ENCODE data around the gene ROBO4.

The ROBO4 gene

GRCh38 chr11:124877910-124878758 lies 19.5 kb downstream of the ROBO4 start:
- Mint-ChIP-seq H3K27me3 (peaks cover 66 to 68% of the 10 kb centered on the region in 2 donors), H3K9me3 (no peaks in the 10 kb centered on the region), H3K4me1 (peaks cover 14 to 25% of the 10 kb centered on the region in 2 donors), H3K27ac (no peak overlapping the region), H3K4me3 (peak overlapping the region in 1 of 2 donors; percentile 47), H3K36me3 (no peaks in the 10 kb centered on the region)
- ATAC-seq (replicated peaks) (no peak), DNase-seq (no peak)

DNA sequence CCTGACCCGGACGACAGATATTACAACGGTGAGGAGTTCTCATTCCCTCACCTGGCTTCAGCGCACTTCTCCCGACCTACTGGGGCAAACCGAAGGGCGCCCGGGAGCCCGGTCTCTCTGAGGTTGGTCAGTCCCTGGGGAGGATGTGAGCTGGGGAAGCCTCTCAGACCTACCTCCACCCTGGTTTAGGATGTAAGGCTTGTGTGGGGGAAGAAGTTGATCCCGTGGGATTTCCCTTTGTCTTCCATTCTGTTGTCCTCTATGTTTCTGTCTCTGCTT lies 20.1 kb downstream of the ROBO4 start:
- DNase-seq (no peak), ATAC-seq (replicated peaks) (no peak)
- Mint-ChIP-seq H3K4me1 (peaks cover 14 to 25% of the 10 kb centered on the region in 2 donors), H3K27me3 (peaks cover 72 to 74% of the 10 kb centered on the region in 2 donors), H3K4me3 (peak overlapping the region; percentile 83 to 86), H3K27ac (no peak overlapping the region), H3K9me3 (no peaks in the 10 kb centered on the region), H3K36me3 (no peaks in the 10 kb centered on the region)

DNA sequence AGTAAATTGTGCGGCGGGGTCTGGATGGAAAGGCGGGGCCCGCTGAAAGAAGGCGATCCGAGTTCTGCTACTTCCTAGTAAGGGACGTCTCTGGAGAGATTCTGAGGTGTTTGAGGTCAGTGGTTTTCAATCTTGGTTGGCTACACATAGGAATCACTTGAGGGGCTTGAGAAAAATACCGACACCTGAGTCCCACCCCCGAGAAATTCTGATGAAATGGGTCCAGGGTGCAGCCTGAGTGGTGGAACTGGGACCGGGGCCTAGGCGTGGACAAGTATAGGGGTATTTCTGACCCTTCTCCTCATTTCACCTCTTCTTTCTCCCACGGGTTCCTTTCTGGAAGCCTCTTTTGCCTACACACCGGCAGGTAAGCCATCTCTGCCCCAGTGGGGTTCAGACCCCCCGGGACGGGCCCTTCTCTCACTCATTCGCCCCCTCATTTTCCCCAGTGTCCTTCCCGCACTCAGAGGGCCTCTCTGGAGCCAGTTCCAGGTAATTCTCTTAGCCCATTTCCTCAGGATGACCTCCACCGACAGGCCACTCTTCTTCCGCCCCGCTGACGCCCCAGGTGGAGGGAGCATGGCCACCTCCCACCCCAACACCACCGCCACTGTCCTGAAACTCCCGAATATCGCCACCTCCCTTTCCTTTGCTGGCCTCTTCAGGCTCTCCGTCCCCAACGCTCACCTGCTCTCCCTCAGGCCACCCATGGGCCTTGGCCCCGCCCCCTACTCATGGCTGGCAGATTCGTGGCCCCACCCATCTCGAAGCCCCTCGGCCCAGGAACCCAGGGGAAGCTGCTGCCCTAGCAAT lies 20.6 kb downstream of the ROBO4 start:
- ATAC-seq (replicated peaks) (no peak), DNase-seq (no peak)
- Mint-ChIP-seq H3K27me3 (peaks cover 77 to 79% of the 10 kb centered on the region in 2 donors), H3K27ac (peak overlapping the region; percentile 60), H3K4me1 (peaks cover 14 to 25% of the 10 kb centered on the region in 2 donors), H3K4me3 (peak overlapping the region; percentile 83 to 86), H3K9me3 (no peaks in the 10 kb centered on the region), H3K36me3 (no peaks in the 10 kb centered on the region)

DNA sequence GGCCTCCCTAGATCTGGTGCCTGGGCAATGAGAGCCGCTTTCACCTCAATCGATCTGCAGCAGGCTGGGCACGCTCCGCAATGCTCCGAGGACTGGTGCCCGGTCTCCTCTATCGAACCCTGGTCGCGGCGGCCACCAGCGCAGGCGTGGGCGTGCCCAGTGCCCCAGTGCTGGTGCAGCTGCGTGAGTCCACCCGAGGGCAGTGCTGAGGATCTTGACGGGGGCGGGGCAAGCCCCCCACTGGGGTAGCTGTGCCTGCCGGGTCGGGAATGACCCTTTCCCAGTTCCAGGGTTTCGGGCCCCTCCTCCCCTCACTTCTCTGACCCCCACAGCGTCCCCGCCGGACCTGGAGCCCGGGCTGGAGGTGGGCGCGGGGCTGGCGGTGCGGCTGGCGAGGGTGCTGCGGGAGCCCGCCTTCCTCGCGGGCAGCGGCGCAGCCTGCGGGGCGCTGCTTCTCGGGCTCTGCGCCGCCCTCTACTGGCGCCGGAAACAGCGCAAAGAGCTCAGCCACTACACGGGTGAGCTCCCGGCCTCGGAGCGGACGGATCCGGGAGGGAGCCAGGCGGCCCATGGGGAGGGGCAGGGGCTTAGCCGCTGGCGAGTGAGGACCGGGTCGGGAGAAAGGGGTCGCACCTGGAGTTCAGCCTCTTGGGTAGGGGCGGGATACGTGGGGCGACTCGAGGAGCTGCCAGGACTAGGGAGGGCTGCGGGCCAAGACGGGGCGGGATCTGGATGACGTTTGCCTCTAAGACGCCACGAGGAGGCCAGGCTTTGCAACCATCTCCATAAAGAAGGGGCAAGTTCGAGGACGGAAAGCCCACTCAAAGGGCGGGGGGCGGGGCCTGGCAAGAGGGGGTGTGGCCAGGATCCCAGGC lies 21.5 kb downstream of the ROBO4 start:
- H3K27me3 Mint-ChIP-seq = peaks cover 81 to 84% of the 10 kb centered on the region in 2 donors

DNA sequence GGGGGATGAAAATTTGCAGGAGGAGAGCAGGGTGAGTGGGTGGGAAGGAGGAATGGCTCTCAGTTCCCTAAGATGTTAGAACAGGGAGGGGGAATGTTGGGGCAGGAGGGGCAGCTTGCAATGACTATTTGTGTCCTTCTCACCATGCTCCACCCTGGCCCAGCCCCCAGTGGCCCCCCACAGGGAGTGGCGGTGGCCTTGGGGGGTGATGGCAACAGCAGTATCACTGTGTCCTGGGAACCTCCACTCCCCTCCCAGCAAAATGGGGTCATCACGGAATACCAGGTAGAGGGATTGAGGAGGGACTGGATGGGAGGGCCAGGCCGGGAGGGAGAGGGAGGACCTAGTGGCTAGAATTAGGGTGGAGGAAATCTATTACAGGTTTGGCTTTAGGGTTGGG lies 22.3 kb downstream of the ROBO4 start:
- Mint-ChIP-seq H3K4me3 (peak overlapping the region; percentile 61 to 65), H3K27ac (no peak overlapping the region), H3K27me3 (peaks cover 83 to 84% of the 10 kb centered on the region in 2 donors), H3K9me3 (no peaks in the 10 kb centered on the region), H3K4me1 (peaks cover 14 to 25% of the 10 kb centered on the region in 2 donors), H3K36me3 (no peaks in the 10 kb centered on the region)
- ATAC-seq (replicated peaks) = no peak
- DNase-seq = no peak

More for the DNA sequence above, 21.5 kb downstream of the ROBO4 start:
- peak overlapping the region; percentile 60 for H3K27ac Mint-ChIP-seq
- peaks cover 14 to 25% of the 10 kb centered on the region in 2 donors for H3K4me1 Mint-ChIP-seq
- H3K9me3 Mint-ChIP-seq = no peaks in the 10 kb centered on the region
- H3K36me3 Mint-ChIP-seq = no peaks in the 10 kb centered on the region
- peak overlapping the region; percentile 83 to 86 for H3K4me3 Mint-ChIP-seq
- DNase-seq (peak; percentile 70), ATAC-seq (replicated peaks) (peak; percentile 91 to 94)

DNA sequence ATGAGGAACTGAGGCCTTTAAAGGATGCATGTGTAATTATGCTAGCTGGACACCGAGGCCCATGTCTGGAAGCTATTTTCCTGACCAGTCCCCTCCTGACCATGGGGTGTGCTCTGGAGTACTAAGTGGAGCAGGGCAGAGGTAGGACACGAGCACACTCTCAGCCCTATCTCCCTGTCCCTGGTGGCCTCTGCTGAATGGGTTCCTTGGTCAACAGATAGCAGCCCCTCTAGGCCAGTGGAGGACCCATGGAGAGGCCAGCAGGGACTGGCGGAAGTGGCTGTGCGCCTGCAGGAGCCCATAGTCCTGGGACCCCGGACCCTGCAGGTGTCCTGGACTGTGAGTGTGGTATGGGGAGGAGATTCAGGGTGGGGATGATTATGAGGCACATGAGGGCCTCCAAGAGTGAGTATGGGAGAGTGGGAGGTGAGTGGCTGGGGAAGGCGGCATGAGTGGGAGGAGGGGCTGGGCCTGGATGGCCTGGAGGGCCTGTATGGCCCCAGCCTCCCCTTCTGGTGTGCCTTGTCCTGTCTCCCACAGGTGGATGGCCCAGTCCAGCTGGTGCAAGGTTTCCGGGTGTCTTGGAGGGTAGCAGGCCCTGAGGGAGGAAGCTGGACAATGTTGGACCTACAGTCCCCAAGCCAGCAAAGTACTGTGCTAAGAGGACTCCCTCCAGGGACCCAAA lies 23.0 kb downstream of the ROBO4 start:
- Mint-ChIP-seq H3K4me1 (peaks cover 16 to 25% of the 10 kb centered on the region in 2 donors), H3K4me3 (peak overlapping the region in 1 of 2 donors; percentile 8), H3K27me3 (peaks cover 85 to 86% of the 10 kb centered on the region in 2 donors), H3K27ac (no peak overlapping the region), H3K36me3 (no peaks in the 10 kb centered on the region), H3K9me3 (no peaks in the 10 kb centered on the region)
- ATAC-seq (replicated peaks) (no peak), DNase-seq (no peak)

DNA sequence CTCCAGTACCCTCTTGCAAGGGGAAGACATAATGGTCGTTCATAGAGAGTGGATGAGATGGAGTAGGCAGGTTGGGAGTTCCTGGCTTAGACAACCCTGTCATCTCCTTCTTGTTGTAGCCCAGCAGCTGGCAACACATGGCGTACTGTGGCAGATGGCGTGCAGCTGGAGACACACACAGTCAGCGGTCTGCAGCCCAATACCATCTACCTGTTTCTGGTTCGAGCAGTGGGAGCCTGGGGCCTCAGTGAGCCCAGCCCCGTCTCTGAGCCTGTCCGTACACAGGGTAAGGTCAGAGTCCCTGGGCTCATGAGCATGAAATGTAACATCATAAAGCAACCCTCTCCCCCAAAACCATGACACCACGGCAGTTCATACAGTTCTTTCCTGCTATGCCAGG lies 23.7 kb downstream of the ROBO4 start:
- no peaks in the 10 kb centered on the region for H3K36me3 Mint-ChIP-seq
- peaks cover 85 to 86% of the 10 kb centered on the region in 2 donors for H3K27me3 Mint-ChIP-seq
- H3K9me3 Mint-ChIP-seq = peaks cover 0 to 1% of the 10 kb centered on the region in 2 donors
- no peak for ATAC-seq (replicated peaks)
- H3K4me3 Mint-ChIP-seq = no peak overlapping the region
- DNase-seq = no peak
- no peak overlapping the region for H3K27ac Mint-ChIP-seq
- peaks cover 19 to 31% of the 10 kb centered on the region in 2 donors for H3K4me1 Mint-ChIP-seq

GRCh38 chr11:124872741-124873140 lies 24.9 kb downstream of the ROBO4 start:
- peaks cover 0 to 1% of the 10 kb centered on the region in 2 donors for H3K9me3 Mint-ChIP-seq
- no peak for DNase-seq
- H3K27me3 Mint-ChIP-seq = peaks cover 85 to 86% of the 10 kb centered on the region in 2 donors
- H3K27ac Mint-ChIP-seq = no peak overlapping the region
- H3K36me3 Mint-ChIP-seq = no peaks in the 10 kb centered on the region
- no peak for ATAC-seq (replicated peaks)
- peaks cover 22 to 41% of the 10 kb centered on the region in 2 donors for H3K4me1 Mint-ChIP-seq
- H3K4me3 Mint-ChIP-seq = no peak overlapping the region

DNA sequence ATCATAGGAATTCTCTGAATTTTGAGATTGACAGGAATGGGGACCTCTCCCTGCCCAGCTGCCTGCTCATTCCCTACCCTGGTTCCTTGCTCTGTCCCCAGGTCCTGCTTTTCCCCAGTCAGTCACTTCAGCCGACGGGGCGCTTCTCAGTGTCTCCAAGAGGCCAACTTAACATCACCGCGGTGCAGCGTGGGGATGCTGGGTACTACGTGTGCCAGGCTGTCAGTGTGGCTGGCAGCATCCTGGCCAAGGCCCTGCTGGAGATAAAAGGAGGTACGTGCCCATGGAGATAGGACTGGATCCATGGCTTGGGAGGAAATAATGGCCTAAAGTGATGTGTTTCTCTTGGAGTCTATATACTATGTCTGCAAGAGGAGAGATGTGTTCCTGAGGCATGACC lies 25.4 kb downstream of the ROBO4 start:
- peaks cover 85 to 86% of the 10 kb centered on the region in 2 donors for H3K27me3 Mint-ChIP-seq
- peaks cover 0 to 1% of the 10 kb centered on the region in 2 donors for H3K9me3 Mint-ChIP-seq
- H3K36me3 Mint-ChIP-seq = no peaks in the 10 kb centered on the region
- no peak overlapping the region for H3K27ac Mint-ChIP-seq
- DNase-seq (no peak), ATAC-seq (replicated peaks) (no peak)
- no peak overlapping the region for H3K4me3 Mint-ChIP-seq
- H3K4me1 Mint-ChIP-seq = peaks cover 19 to 41% of the 10 kb centered on the region in 2 donors

GRCh38 chr11:124870430-124870829 lies 27.2 kb downstream of the ROBO4 start:
- Mint-ChIP-seq H3K27me3 (peaks cover 90 to 91% of the 10 kb centered on the region in 2 donors), H3K9me3 (peaks cover 0 to 4% of the 10 kb centered on the region in 2 donors), H3K4me3 (no peak overlapping the region), H3K4me1 (peaks cover 19 to 40% of the 10 kb centered on the region in 2 donors), H3K36me3 (peaks cover 0 to 4% of the 10 kb centered on the region in 2 donors), H3K27ac (no peak overlapping the region)
- no peak for ATAC-seq (replicated peaks)
- no peak for DNase-seq

- H3K27me3 Mint-ChIP-seq = peaks cover 85 to 88% of the 10 kb centered on the region in 2 donors
- DNase-seq = no peak
- H3K4me3 Mint-ChIP-seq = no peak overlapping the region
- no peak for ATAC-seq (replicated peaks)
- H3K9me3 Mint-ChIP-seq = peaks cover 0 to 4% of the 10 kb centered on the region in 2 donors
- peaks cover 18 to 43% of the 10 kb centered on the region in 2 donors for H3K4me1 Mint-ChIP-seq
- peaks cover 0 to 4% of the 10 kb centered on the region in 2 donors for H3K36me3 Mint-ChIP-seq
- peak overlapping the region; percentile 39 for H3K27ac Mint-ChIP-seq
Measured at GRCh38 chr11:124869856-124870387, 27.7 kb downstream of the ROBO4 start.

- H3K4me1 Mint-ChIP-seq = peaks cover 18 to 44% of the 10 kb centered on the region in 2 donors
- DNase-seq (no peak), ATAC-seq (replicated peaks) (no peak)
- H3K9me3 Mint-ChIP-seq = peaks cover 0 to 4% of the 10 kb centered on the region in 2 donors
- no peak overlapping the region for H3K4me3 Mint-ChIP-seq
- H3K27me3 Mint-ChIP-seq = peaks cover 79 to 83% of the 10 kb centered on the region in 2 donors
- H3K27ac Mint-ChIP-seq = no peak overlapping the region
- peaks cover 0 to 4% of the 10 kb centered on the region in 2 donors for H3K36me3 Mint-ChIP-seq
Measured at GRCh38 chr11:124869331-124869730, 28.3 kb downstream of the ROBO4 start.

Data from stimulated activated naive B cell treated with anti-CD40 and anti-IgM and Interleukin-4, amounts not matched to agents 10 μg/mL and 1 μg/mL and 100 μg/mL, for 72 hours (primary cell).